ENCODE results near the gene RGMA. TPM values are rescaled to one million over a fixed set of nuclear protein-coding genes. Genes with fewer than 3 reads are reported as not detected.

The RGMA gene
- polyA plus RNA-seq, 1 experiment: 0.17 TPM

DNA sequence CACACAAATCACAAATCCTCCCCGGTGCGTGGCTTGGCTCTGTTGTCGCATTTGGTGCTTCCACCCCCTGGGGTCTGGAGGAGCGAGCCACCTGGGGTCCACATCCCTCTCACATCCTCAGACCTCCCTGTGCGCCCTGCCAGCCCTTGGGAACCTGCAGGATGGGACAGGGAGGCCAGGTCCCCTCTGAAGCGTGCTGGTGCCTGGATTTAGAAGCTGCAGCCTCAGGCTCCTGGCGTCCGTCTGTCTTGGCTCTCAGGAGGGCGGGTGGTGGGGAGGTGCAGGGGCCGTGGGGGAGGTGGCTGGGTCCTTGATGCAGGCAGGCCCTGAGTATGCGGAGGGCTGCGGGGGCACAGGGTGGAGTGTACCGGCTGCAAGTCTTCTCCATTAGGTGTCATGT lies 38.4 kb downstream of the RGMA start:
- TF ChIP-seq, protein P1, sequence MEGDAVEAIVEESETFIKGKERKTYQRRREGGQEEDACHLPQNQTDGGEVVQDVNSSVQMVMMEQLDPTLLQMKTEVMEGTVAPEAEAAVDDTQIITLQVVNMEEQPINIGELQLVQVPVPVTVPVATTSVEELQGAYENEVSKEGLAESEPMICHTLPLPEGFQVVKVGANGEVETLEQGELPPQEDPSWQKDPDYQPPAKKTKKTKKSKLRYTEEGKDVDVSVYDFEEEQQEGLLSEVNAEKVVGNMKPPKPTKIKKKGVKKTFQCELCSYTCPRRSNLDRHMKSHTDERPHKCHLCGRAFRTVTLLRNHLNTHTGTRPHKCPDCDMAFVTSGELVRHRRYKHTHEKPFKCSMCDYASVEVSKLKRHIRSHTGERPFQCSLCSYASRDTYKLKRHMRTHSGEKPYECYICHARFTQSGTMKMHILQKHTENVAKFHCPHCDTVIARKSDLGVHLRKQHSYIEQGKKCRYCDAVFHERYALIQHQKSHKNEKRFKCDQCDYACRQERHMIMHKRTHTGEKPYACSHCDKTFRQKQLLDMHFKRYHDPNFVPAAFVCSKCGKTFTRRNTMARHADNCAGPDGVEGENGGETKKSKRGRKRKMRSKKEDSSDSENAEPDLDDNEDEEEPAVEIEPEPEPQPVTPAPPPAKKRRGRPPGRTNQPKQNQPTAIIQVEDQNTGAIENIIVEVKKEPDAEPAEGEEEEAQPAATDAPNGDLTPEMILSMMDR (IDR thresholded peaks at IDR 0.05; ENCODE audit: low read depth, low read length): no peak
- H3K27me3 ChIP-seq (ENCODE audit: control insufficient read depth, insufficient read depth, low read length): peaks cover 5% of the 10 kb centered on the region
- POLR2A ChIA-PET: no interaction called here
- no peak for DNase-seq (ENCODE audit: low read depth, low spot score)
- CTCF ChIA-PET: interaction anchor here (0.6 kb wide), 1 partner anchor 21 kb away, joined by 3 read pairs; no protein-coding TSS in a partner anchor
- no peaks in the 10 kb centered on the region; the same call in 1 of the 2 replicates for H3K9me3 ChIP-seq (ENCODE audit: control insufficient read depth, insufficient read depth, low read length)
- no peak overlapping the region for H3K27ac ChIP-seq (ENCODE audit: low read depth, low read length)
- no peak overlapping the region for H3K4me3 ChIP-seq (ENCODE audit: low read depth, low read length)

DNA sequence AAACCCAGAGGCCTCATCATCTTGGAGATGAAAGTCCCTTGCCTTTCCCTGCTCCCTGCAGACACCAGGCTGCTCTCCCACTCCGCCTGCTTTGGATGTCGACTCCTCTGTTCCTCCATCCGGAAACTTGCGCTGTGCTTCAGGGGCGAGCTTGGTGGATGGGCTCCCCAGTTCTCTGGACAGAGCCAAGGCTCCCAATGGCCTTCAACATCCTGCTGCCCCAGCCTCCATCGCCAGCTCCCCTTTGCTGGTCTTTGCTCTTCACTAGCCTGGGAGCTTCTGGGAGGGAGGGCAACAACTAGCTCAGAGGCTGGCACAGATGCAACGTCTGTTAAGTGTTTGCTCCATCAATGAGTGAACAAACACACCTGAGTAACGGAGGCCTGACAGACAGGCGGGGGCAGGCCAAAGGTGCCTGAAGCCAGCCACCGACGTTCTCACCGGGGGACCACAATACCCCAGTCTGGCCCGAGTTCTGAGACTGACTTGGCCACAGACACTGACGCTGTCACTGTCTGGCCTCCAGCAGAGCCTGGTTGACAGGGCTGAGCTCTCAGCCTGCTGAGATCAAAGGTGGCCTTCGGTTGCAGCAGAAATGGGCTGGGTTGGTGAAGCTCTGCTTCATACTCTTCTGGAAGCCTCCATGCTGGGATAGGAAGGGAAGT lies 39.0 kb downstream of the RGMA start:
- H3K9me3 ChIP-seq (ENCODE audit: control insufficient read depth, insufficient read depth, low read length): peaks cover 5% of the 10 kb centered on the region; the same call in 1 of the 2 replicates
- TF ChIP-seq, protein P1 (IDR thresholded peaks at IDR 0.05; ENCODE audit: low read depth, low read length): no peak
- H3K27ac ChIP-seq (ENCODE audit: low read depth, low read length): no peak overlapping the region
- H3K27me3 ChIP-seq (ENCODE audit: control insufficient read depth, insufficient read depth, low read length): peaks cover 3% of the 10 kb centered on the region
- DNase-seq (ENCODE audit: low read depth, low spot score): no peak
- POLR2A ChIA-PET: no interaction called here
- no peak overlapping the region for H3K4me3 ChIP-seq (ENCODE audit: low read depth, low read length)
- CTCF ChIA-PET: no interaction called here

DNA sequence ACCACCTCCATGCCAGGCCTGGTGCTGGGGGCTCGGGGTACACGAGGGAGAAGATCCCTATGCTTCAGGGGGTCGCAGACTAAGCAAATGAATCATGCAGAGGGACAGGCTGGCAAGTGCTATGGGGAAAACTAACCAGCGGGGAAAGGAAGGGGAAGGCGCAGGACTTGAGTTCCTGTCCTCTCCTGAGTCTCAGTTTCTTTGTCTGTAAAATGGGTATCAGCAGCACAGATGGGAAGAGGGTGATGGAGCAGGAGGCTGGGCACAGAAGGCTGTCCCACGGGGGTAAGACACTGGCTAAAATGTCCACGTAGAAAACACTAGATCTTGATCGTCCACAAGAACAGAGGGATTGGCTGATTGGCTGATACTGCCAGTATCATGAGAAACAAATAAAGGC lies 39.8 kb downstream of the RGMA start:
- CTCF ChIA-PET: no interaction called here
- POLR2A ChIA-PET: no interaction called here
- H3K4me3 ChIP-seq (ENCODE audit: low read depth, low read length): no peak overlapping the region
- no peak for DNase-seq (ENCODE audit: low read depth, low spot score)
- peaks cover 3% of the 10 kb centered on the region for H3K27me3 ChIP-seq (ENCODE audit: control insufficient read depth, insufficient read depth, low read length)
- TF ChIP-seq, protein P1 (IDR thresholded peaks at IDR 0.05; ENCODE audit: low read depth, low read length): no peak
- no peak overlapping the region for H3K27ac ChIP-seq (ENCODE audit: low read depth, low read length)
- peaks cover 6% of the 10 kb centered on the region; the same call in 1 of the 2 replicates for H3K9me3 ChIP-seq (ENCODE audit: control insufficient read depth, insufficient read depth, low read length)

DNA sequence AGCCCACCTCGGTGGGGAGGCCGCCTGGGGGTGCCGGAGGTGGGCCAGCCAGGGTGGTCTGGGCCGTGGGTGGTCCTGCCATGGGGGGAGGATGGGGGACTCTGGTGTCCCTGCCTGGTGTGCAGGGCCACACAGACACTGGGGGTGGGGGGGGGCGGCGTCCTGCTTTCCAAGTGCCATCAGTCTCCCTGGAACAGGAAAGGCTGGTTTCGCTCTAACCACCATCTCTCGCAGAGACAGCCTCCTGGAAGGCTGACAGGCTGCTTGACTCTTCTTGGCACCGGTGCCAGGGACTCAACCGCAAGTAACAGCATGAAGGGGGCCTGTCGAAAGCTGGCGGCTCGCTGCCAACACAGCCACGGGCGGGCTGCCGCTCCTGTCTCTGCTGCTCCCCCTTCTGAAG lies 40.3 kb downstream of the RGMA start:
- H3K9me3 ChIP-seq (ENCODE audit: control insufficient read depth, insufficient read depth, low read length): peaks cover 6% of the 10 kb centered on the region; the same call in 1 of the 2 replicates
- no peak overlapping the region for H3K27ac ChIP-seq (ENCODE audit: low read depth, low read length)
- TF ChIP-seq, protein P1 (IDR thresholded peaks at IDR 0.05; ENCODE audit: low read depth, low read length): no peak
- ChIA-PET POLR2A (interaction anchor here (1.1 kb wide), 1 partner anchor 12 kb away, joined by 3 read pairs; no protein-coding TSS in a partner anchor), CTCF (no interaction called here)
- DNase-seq (ENCODE audit: low read depth, low spot score): no peak
- H3K27me3 ChIP-seq (ENCODE audit: control insufficient read depth, insufficient read depth, low read length): peaks cover 3% of the 10 kb centered on the region
- H3K4me3 ChIP-seq (ENCODE audit: low read depth, low read length): no peak overlapping the region

GRCh38 chr15:93048426-93048721 lies 40.6 kb downstream of the RGMA start:
- ChIA-PET POLR2A (interaction anchor here (1.1 kb wide), 1 partner anchor 11 kb away, joined by 3 read pairs; no protein-coding TSS in a partner anchor), CTCF (no interaction called here)
- TF ChIP-seq, protein P1 (IDR thresholded peaks at IDR 0.05; ENCODE audit: low read depth, low read length): no peak
- no peak for DNase-seq (ENCODE audit: low read depth, low spot score)
- peaks cover 3% of the 10 kb centered on the region for H3K27me3 ChIP-seq (ENCODE audit: control insufficient read depth, insufficient read depth, low read length)
- H3K27ac ChIP-seq (ENCODE audit: low read depth, low read length): no peak overlapping the region
- H3K9me3 ChIP-seq (ENCODE audit: control insufficient read depth, insufficient read depth, low read length): peaks cover 6% of the 10 kb centered on the region; the same call in 1 of the 2 replicates
- no peak overlapping the region for H3K4me3 ChIP-seq (ENCODE audit: low read depth, low read length)

Measured in AG04450 (cell line).